Caco-2 (cell line): ENCODE data around the gene UCKL1. TPM values are rescaled to one million over a fixed set of nuclear protein-coding genes. Genes with fewer than 3 reads are reported as not detected.
"Not testable (repeated sequence)": the region's sequence is repeated elsewhere in the genome, so short reads cannot be mapped to it uniquely, and the experiment has no call there.

Experiments used
- BruUV-seq: library from RNA; stranded (reverse); fragments of 400-500 nt; replicated peaks from 2 replicates; lab custom pipeline; 2021; lab: Mats Ljungman, UMichigan
- CTCF ChIA-PET: fragments of 300-600 bp; sonication (Branson Sonifier 250); formaldehyde crosslinking; loops from one replicate; lab custom pipeline; 2022; ENCODE audit warnings: antibody characterized with exemption; lab: Charles Lee
- POLR2A ChIA-PET: fragments of 300-600 bp; sonication (Branson Sonifier 250); formaldehyde crosslinking; loops from one replicate; lab custom pipeline; 2022; ENCODE audit warnings: antibody characterized with exemption; lab: Charles Lee
- DNase-seq, 2 experiments: peaks; one replicate each; pipeline versions ENCODE4 v3.0.0 to v3.0.0-alpha.2; 2020 to 2022
- H3K27me3 ChIP-seq: replicated peaks from 2 replicates; pipeline ENCODE4 v1.6.0; 2011; ENCODE audit warnings: low read length; ENCODE audit not compliant: control insufficient read depth, insufficient read depth
- H3K36me3 ChIP-seq: 2 replicates; pipeline ENCODE4 v1.5.1; 2011; ENCODE audit warnings: low read length; ENCODE audit not compliant: control insufficient read depth, insufficient read depth
- H3K4me1 ChIP-seq: fragments of 250-450 bp; sonication (Bioruptor Pico); 2 replicates; pipeline ENCODE4 v1.5.1; 2020; ENCODE audit warnings: mild to moderate bottlenecking
- H3K4me3 ChIP-seq: 2 replicates; pipeline ENCODE4 v1.5.1; 2011; ENCODE audit warnings: low read depth, mild to moderate bottlenecking, control low read depth, low read length
- H3K9me3 ChIP-seq: fragments of 250-450 bp; sonication (Bioruptor Pico); 2 replicates; pipeline ENCODE4 v1.5.1; 2020; ENCODE audit warnings: mild to moderate bottlenecking, moderate library complexity
- H3K27ac Mint-ChIP-seq: one replicate; pipeline ENCODE4 v1.8.0; 2022; ENCODE audit warnings: mixed read lengths; ENCODE audit not compliant: unreplicated experiment
- H3K27me3 Mint-ChIP-seq: one replicate; pipeline ENCODE4 v1.8.0; 2022; ENCODE audit warnings: mixed read lengths; ENCODE audit not compliant: insufficient read depth, unreplicated experiment
- H3K36me3 Mint-ChIP-seq: one replicate; pipeline ENCODE4 v1.8.0; 2022; ENCODE audit warnings: mild to moderate bottlenecking, mixed read lengths; ENCODE audit not compliant: insufficient read depth, unreplicated experiment
- H3K4me1 Mint-ChIP-seq: one replicate; pipeline ENCODE4 v1.8.0; 2022; ENCODE audit warnings: low read depth, mixed read lengths; ENCODE audit not compliant: unreplicated experiment
- H3K4me3 Mint-ChIP-seq: one replicate; pipeline ENCODE4 v1.8.0; 2022; ENCODE audit warnings: mild to moderate bottlenecking, moderate library complexity, mixed read lengths; ENCODE audit not compliant: unreplicated experiment
- H3K9me3 Mint-ChIP-seq: one replicate; pipeline ENCODE4 v1.8.0; 2022; ENCODE audit warnings: mixed read lengths; ENCODE audit not compliant: unreplicated experiment
- intact Hi-C: fragments of 100-400 bp; cut with micrococcal nuclease; formaldehyde crosslinking; loops from one replicate; pipeline ENCODE4 v1.10.0; 2022; ENCODE audit not compliant: unreplicated experiment
- total RNA-seq: library from RNA; stranded (reverse); gene quantifications from 2 replicates; pipeline ENCODE4 v1.2.3, GENCODE V29; 2022
- TF ChIP-seq, protein P1 (sequence below), 2 experiments: fragments of 200-600 bp in 1 of 2; IDR thresholded peaks; 1 replicate in 1 of 2; 2 replicates in 1 of 2; pipeline versions ENCODE4 v1.5.1 to v1.8.0; 2011 to 2022; ENCODE audit warnings: antibody characterized with exemption in 1 of 2, control low read depth in 1 of 2, inconsistent platforms in 1 of 2, low read depth in 1 of 2, low read length in 1 of 2, mild to moderate bottlenecking in 1 of 2, moderate library complexity in 1 of 2; ENCODE audit not compliant: insufficient read depth in 1 of 2, severe bottlenecking in 1 of 2, unreplicated experiment in 1 of 2

The UCKL1 gene
- total RNA-seq, 1 experiment from 2014 or later = 101 TPM

DNA sequence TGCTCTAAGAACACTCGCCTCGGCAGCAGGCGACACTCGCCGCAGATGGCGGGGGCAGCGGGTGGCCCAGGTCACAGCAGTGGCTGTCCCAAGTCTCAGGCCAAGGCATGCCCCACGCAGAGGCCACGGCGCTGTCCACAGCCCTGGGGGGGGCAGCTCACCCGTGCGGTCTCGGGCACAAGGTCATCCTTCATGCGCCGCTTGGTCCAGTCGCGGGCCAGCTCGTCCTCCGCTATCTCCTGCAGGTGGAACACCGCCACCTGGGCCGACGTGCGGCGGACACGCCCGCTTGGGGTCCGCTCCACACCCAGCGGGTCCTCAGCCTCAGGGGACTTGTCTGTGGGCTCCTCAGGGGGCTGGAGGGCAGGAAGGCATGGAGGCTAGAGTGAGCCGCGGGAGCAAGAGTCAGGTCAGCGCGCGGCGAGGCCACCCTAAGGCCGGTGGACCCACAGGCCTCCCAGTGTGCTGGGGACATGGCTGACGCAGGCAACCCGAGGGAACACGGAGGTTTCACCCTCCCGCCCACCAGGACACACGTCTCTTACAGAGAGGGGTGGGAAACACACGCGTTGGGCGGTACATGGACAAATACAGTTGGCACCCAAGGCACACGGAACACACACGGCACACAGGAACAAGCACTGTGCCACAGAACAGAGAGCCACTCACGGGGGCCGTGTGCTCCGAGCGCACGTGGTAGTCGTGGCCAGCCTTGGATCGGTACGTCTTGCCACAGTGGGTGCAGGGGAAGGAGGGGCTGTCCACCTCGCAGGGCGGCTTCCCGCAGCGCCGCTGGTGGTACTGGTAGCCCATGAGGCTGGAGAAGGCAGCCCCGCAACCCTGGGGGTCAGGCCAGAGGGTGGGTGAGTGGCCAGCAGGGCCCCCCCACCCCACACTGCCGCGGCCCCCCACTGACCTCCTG lies 6.5 kb upstream of the UCKL1 start:
- Mint-ChIP-seq H3K27ac (no peak overlapping the region), H3K4me1 (peaks cover 16% of the 10 kb centered on the region), H3K9me3 (peaks cover 10% of the 10 kb centered on the region), H3K4me3 (no peak overlapping the region), H3K36me3 (peaks cover 56% of the 10 kb centered on the region), H3K27me3 (no peaks in the 10 kb centered on the region)
- Histone ChIP-seq H3K9me3 (peaks cover 23% of the 10 kb centered on the region), H3K4me3 (no peak overlapping the region), H3K27me3 (no peaks in the 10 kb centered on the region), H3K4me1 (peaks cover 13% of the 10 kb centered on the region), H3K36me3 (peaks cover 22% of the 10 kb centered on the region)
- POLR2A ChIA-PET = no interaction called here
- CTCF ChIA-PET = interaction anchor here (0.6 kb wide), 1 partner anchor 11 kb away, joined by 3 read pairs; no protein-coding TSS in a partner anchor
- intact Hi-C loops = no loop called here
- BruUV-seq = no TSS peak
- TF ChIP-seq, protein P1, sequence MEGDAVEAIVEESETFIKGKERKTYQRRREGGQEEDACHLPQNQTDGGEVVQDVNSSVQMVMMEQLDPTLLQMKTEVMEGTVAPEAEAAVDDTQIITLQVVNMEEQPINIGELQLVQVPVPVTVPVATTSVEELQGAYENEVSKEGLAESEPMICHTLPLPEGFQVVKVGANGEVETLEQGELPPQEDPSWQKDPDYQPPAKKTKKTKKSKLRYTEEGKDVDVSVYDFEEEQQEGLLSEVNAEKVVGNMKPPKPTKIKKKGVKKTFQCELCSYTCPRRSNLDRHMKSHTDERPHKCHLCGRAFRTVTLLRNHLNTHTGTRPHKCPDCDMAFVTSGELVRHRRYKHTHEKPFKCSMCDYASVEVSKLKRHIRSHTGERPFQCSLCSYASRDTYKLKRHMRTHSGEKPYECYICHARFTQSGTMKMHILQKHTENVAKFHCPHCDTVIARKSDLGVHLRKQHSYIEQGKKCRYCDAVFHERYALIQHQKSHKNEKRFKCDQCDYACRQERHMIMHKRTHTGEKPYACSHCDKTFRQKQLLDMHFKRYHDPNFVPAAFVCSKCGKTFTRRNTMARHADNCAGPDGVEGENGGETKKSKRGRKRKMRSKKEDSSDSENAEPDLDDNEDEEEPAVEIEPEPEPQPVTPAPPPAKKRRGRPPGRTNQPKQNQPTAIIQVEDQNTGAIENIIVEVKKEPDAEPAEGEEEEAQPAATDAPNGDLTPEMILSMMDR (IDR thresholded peaks at IDR 0.05; ENCODE audit: insufficient read depth in 1 of 2, low read depth in 1 of 2, low read length in 1 of 2, severe bottlenecking in 1 of 2, unreplicated experiment in 1 of 2) = no peak
- no peak for DNase-seq

DNA sequence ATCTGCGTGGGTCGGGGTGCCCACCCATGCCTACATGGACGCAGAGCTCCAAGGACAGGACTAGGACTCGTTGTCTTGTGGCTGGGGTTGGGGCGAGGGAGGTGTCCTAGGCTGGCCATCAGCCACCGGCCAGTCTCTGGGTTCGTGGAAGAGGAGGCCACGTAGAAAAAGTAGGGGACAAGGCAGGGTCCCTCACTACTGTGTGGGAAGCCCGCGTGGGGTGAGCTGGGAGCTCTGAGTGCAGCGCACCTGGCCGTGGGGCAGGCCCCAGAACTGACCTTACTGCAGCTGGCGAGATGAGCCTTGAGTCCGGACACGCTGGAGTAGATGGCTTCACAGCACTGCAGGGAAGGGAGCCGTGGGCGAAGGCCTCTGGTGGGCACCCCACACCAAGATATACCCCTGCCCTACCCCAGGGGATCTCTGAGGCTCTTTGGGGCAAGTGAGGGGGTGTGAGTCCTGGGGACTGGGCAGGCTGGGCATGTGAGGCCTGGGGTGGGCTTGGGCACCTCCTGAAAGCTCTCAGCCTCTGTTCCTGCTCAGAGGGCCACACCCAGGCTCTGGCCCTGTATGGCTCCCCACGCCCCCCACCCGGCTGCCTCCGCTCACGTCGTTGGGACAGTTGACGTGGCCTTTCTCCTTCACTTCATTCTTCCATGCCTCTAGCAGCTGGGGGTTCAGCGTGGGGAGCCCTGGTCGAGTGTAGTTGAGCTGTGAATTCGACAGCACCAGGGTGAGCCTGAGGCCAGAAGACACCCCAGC lies 5.6 kb upstream of the UCKL1 start:
- BruUV-seq = no TSS peak
- TF ChIP-seq, protein P1 (IDR thresholded peaks at IDR 0.05; ENCODE audit: insufficient read depth in 1 of 2, low read depth in 1 of 2, low read length in 1 of 2, severe bottlenecking in 1 of 2, unreplicated experiment in 1 of 2) = no peak
- Mint-ChIP-seq H3K27ac (no peak overlapping the region), H3K27me3 (no peaks in the 10 kb centered on the region), H3K4me1 (peaks cover 22% of the 10 kb centered on the region), H3K9me3 (peaks cover 10% of the 10 kb centered on the region), H3K36me3 (peaks cover 56% of the 10 kb centered on the region), H3K4me3 (no peak overlapping the region)
- peaks cover 13% of the 10 kb centered on the region for H3K4me1 ChIP-seq
- POLR2A ChIA-PET = no interaction called here
- no peak for DNase-seq
- peaks cover 16% of the 10 kb centered on the region for H3K9me3 ChIP-seq
- intact Hi-C loops = no loop called here
- H3K27me3 ChIP-seq = no peaks in the 10 kb centered on the region
- CTCF ChIA-PET = interaction anchor here (0.6 kb wide), 1 partner anchor 12 kb away, joined by 3 read pairs; no protein-coding TSS in a partner anchor
- H3K36me3 ChIP-seq = peaks cover 19% of the 10 kb centered on the region
- no peak overlapping the region for H3K4me3 ChIP-seq

DNA sequence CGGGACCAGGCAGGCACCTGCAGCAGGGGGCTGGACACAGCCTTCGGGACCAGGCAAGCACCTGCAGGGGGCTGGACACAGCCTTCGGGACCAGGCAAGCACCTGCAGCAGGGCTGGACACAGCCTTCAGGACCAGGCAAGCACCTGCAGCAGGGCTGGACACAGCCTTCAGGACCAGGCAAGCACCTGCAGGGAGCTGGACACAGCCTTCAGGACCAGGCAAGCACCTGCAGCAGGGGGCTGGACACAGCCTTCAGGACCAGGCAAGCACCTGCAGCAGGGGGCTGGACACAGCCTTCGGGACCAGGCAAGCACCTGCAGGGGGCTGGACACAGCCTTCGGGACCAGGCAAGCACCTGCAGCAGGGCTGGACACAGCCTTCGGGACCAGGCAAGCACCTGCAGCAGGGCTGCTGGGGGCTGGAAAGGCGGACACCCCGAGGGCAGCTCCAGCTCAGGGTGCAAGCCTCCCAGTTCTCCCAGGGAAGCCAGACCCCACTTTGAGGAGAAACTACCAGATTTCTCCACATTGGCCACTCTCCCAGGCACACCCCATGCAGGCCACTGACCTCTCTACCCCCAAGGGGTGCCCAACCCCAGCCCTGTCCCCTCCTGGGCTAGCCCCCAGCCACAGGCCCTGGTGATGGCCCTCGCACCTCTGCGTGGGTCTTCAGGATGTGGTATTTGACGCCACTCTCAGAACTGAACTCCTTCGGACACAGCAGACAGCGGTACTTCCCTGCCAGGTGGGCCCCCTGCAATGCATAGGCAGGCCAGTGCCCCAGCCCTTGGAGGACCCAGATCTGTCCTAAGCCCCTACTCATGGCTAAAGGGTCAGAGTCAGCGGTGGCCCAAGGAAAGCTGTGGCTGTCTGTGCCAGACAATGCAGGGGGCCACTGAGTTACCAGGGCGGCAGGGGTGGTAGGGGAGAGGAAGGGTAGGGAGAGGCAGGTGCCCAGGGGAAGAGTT lies 4.7 kb upstream of the UCKL1 start:
- H3K27me3 Mint-ChIP-seq, H3K4me3 Mint-ChIP-seq, H3K9me3 Mint-ChIP-seq, intact Hi-C loops, DNase-seq, POLR2A ChIA-PET, H3K4me3 ChIP-seq, BruUV-seq, H3K27me3 ChIP-seq, H3K27ac Mint-ChIP-seq, H3K9me3 ChIP-seq: not testable (repeated sequence)
- peaks cover 14% of the 10 kb centered on the region for H3K36me3 ChIP-seq
- peaks cover 13% of the 10 kb centered on the region for H3K4me1 ChIP-seq
- peaks cover 60% of the 10 kb centered on the region for H3K36me3 Mint-ChIP-seq
- peaks cover 22% of the 10 kb centered on the region for H3K4me1 Mint-ChIP-seq
- CTCF ChIA-PET = interaction anchor here (0.6 to 0.7 kb wide), 2 partner anchors 83 to 555 kb away, joined by 6 read pairs; no protein-coding TSS in a partner anchor
